HCT116 (cell line): ENCODE results near the gene RPL35A. TPM values are rescaled to one million over a fixed set of nuclear protein-coding genes. Genes with fewer than 3 reads are reported as not detected.

ENCODE experiments used
- ATAC-seq: fragments of 200-7000 bp; cut with Tn5 transposase; 2 replicates; pipeline ENCODE4 v1.9.1; 2020; ENCODE audit warnings: mild to moderate bottlenecking, moderate library complexity
- BruUV-seq: library from RNA; stranded (reverse); fragments of 400-500 nt; replicated peaks from 2 replicates; lab custom pipeline; 2021; lab: Mats Ljungman, UMichigan
- CTCF ChIA-PET: fragments of 300-600 bp; sonication (Branson Sonifier 250); formaldehyde crosslinking; loops from one replicate; lab custom pipeline; 2021; ENCODE audit warnings: antibody characterized with exemption; lab: Charles Lee
- POLR2A ChIA-PET: fragments of 300-600, 350-600 bp; sonication (Branson Sonifier 250); formaldehyde crosslinking; loops from one replicate; lab custom pipeline; 2021; ENCODE audit warnings: antibody characterized with exemption; lab: Charles Lee
- RAD21 ChIA-PET, 2 experiments: fragments of 300-600 bp; sonication (Branson Sonifier 250); formaldehyde crosslinking; loops; one replicate each; lab custom pipeline; 2023; ENCODE audit warnings: low total read pairs in 2 of 2; ENCODE audit not compliant: uncharacterized antibody in 2 of 2, unreplicated experiment in 2 of 2, low non-redundant PET in 1 of 2; lab: Charles Lee
- DNase-seq: peaks from one replicate; pipeline ENCODE4 v3.0.0-alpha.2; 2010; ENCODE audit warnings: low read depth, low spot score
- H2AFZ ChIP-seq: fragments of 200-600 bp; shearing (Covaris generic), sonication (generic); 2 replicates; pipeline ENCODE4 v1.6.1; 2017; ENCODE audit warnings: low read depth, mixed run types, mixed read lengths, antibody characterized with exemption, low read length; ENCODE audit not compliant: poor library complexity, severe bottlenecking
- H3K27ac ChIP-seq: 2 replicates; pipeline ENCODE4 v1.5.1; 2012; ENCODE audit warnings: low read depth, low read length
- H3K27me3 ChIP-seq: fragments of 200-600 bp; sonication (generic); 2 replicates; pipeline ENCODE4 v1.6.1; 2016; ENCODE audit warnings: mixed run types, low read length, mixed read lengths; ENCODE audit not compliant: insufficient read depth
- H3K36me3 ChIP-seq, 2 experiments: fragments of 200-500 bp in 1 of 2; fragments of 200-600 bp in 1 of 2; sonication (Bioruptor generic) in 1 of 2; sonication (generic) in 1 of 2; 2 replicates each; pipeline versions ENCODE4 v1.5.1 to v1.6.1; 2014 to 2016; ENCODE audit warnings: low read length in 2 of 2, inconsistent platforms in 1 of 2, mixed read lengths in 1 of 2, mixed run types in 1 of 2; ENCODE audit not compliant: insufficient read depth in 2 of 2, control insufficient read depth in 1 of 2
- H3K4me1 ChIP-seq, 2 experiments: fragments of 200-600 bp in 1 of 2; sonication (generic) in 1 of 2; 2 replicates each; pipeline versions ENCODE4 v1.5.1 to v1.6.1; 2012 to 2017; ENCODE audit warnings: low read length in 2 of 2, inconsistent platforms in 1 of 2, mild to moderate bottlenecking in 1 of 2, mixed read lengths in 1 of 2, mixed run types in 1 of 2, moderate library complexity in 1 of 2; ENCODE audit not compliant: insufficient read depth in 2 of 2, control insufficient read depth in 1 of 2
- H3K4me2 ChIP-seq: fragments of 200-600 bp; sonication (generic); 2 replicates; pipeline ENCODE4 v1.6.1; 2017; ENCODE audit warnings: mixed run types, low read length, mixed read lengths
- H3K4me3 ChIP-seq, 2 experiments: fragments of 200-600 bp in 1 of 2; sonication (generic) in 1 of 2; replicated peaks in 1 of 2; 2 replicates each; pipeline ENCODE4 v1.5.1; 2011 to 2016; ENCODE audit warnings: low read length in 2 of 2, control low read depth in 1 of 2, low read depth in 1 of 2, mild to moderate bottlenecking in 1 of 2, mixed read lengths in 1 of 2, mixed run types in 1 of 2
- H3K79me2 ChIP-seq: fragments of 200-600 bp; sonication (generic); 2 replicates; pipeline ENCODE4 v1.6.1; 2017; ENCODE audit warnings: mild to moderate bottlenecking, mixed run types, low read length, moderate library complexity, mixed read lengths; ENCODE audit not compliant: insufficient read depth
- H3K9ac ChIP-seq: fragments of 200-600 bp; sonication (generic); 2 replicates; pipeline ENCODE4 v1.6.1; 2016; ENCODE audit warnings: low read length, mixed read lengths
- H3K9me2 ChIP-seq: fragments of 200-600 bp; sonication (generic), shearing (Covaris generic); 2 replicates; pipeline ENCODE4 v1.6.1; 2017; ENCODE audit warnings: mixed run types, mild to moderate bottlenecking, moderate library complexity; ENCODE audit not compliant: insufficient read depth
- H3K9me3 ChIP-seq, 2 experiments: fragments of 200-500 bp in 1 of 2; fragments of 200-600 bp in 1 of 2; sonication (Bioruptor generic) in 1 of 2; sonication (generic) in 1 of 2; 2 replicates each; pipeline ENCODE4 v1.6.1; 2014 to 2017; ENCODE audit warnings: low read length in 2 of 2, mixed read lengths in 2 of 2, inconsistent platforms in 1 of 2, low read depth in 1 of 2, mild to moderate bottlenecking in 1 of 2, mixed run types in 1 of 2, moderate library complexity in 1 of 2; ENCODE audit not compliant: control insufficient read depth in 1 of 2, insufficient read depth in 1 of 2
- H4K20me1 ChIP-seq: fragments of 200-600 bp; sonication (generic), shearing (Covaris generic); 2 replicates; pipeline ENCODE4 v1.6.1; 2017; ENCODE audit warnings: mixed run types, mild to moderate bottlenecking, moderate library complexity; ENCODE audit not compliant: insufficient read depth
- ATF3 ChIP-seq: IDR thresholded peaks from 2 replicates; pipeline ENCODE4 v1.6.1; 2012
- CBX3 ChIP-seq: IDR thresholded peaks from 2 replicates; pipeline ENCODE4 v1.6.1; 2012; ENCODE audit warnings: low read depth
- CEBPB ChIP-seq: IDR thresholded peaks from 2 replicates; pipeline ENCODE4 v1.6.1; 2012; ENCODE audit warnings: low read depth
- ELF1 ChIP-seq: IDR thresholded peaks from 2 replicates; pipeline ENCODE4 v1.6.1; 2012; ENCODE audit warnings: low read depth, borderline replicate concordance
- EZH2 ChIP-seq: fragments of 200-600 bp; sonication (generic); IDR thresholded peaks from 2 replicates; pipeline ENCODE4 v1.6.1; 2017; ENCODE audit warnings: antibody characterized with exemption, mixed run types
- MAX ChIP-seq: IDR thresholded peaks from 2 replicates; pipeline ENCODE4 v1.6.1; 2012
- POLR2A ChIP-seq: IDR thresholded peaks from 2 replicates; pipeline ENCODE4 v1.7.0; 2011; ENCODE audit warnings: borderline replicate concordance; ENCODE audit not compliant: insufficient read depth, insufficient read length; ENCODE audit errors: extremely low read depth
- POLR2AphosphoS5 ChIP-seq: IDR thresholded peaks from 2 replicates; pipeline ENCODE4 v1.6.1; 2011; ENCODE audit warnings: mild to moderate bottlenecking, low read depth, low read length, moderate library complexity
- RAD21 ChIP-seq: IDR thresholded peaks from 2 replicates; pipeline ENCODE4 v1.6.1; 2012; ENCODE audit warnings: low read depth, mild to moderate bottlenecking
- REST ChIP-seq: IDR thresholded peaks from 2 replicates; pipeline ENCODE4 v1.6.1; 2012; ENCODE audit warnings: low read depth
- SIN3A ChIP-seq: IDR thresholded peaks from 2 replicates; pipeline ENCODE4 v1.6.1; 2012; ENCODE audit warnings: low read depth
- SP1 ChIP-seq: IDR thresholded peaks from 2 replicates; pipeline ENCODE4 v1.6.1; 2012; ENCODE audit warnings: low read depth
- SRF ChIP-seq: IDR thresholded peaks from 2 replicates; pipeline ENCODE4 v1.6.1; 2012; ENCODE audit warnings: low read depth
- TCF7L2 ChIP-seq: IDR thresholded peaks from 2 replicates; pipeline ENCODE4 v1.7.0; 2011; ENCODE audit warnings: borderline replicate concordance, inconsistent platforms; ENCODE audit not compliant: insufficient read depth, insufficient read length; ENCODE audit errors: extremely low read depth
- ZBTB33 ChIP-seq: IDR thresholded peaks from 2 replicates; pipeline ENCODE4 v1.6.1; 2011; ENCODE audit warnings: mild to moderate bottlenecking, low read length, moderate library complexity; ENCODE audit not compliant: insufficient replicate concordance; ENCODE audit errors: extremely low read depth
- ZFX ChIP-seq: fragments of 450-650 bp; IDR thresholded peaks from 2 replicates; pipeline ENCODE4 v1.6.1; 2017
- ZNF274 ChIP-seq: fragments of 200-500 bp; sonication (Bioruptor generic); IDR thresholded peaks from 2 replicates; pipeline ENCODE4 v1.6.1; 2014; ENCODE audit warnings: mild to moderate bottlenecking, low read depth, low read length, inconsistent platforms
- intact Hi-C: fragments of 100-400 bp; cut with micrococcal nuclease; formaldehyde crosslinking; loops from 2 replicates; pipeline ENCODE4 v1.10.0; 2022
- total RNA-seq: library from RNA; stranded (reverse); gene quantifications from one replicate; pipeline ENCODE4 v1.2.1, GENCODE V29; 2021; ENCODE audit not compliant: unreplicated experiment

The RPL35A gene
- total RNA-seq, 1 experiment from 2014 or later: 1,465 TPM

- Histone ChIP-seq H3K9me2 (no peaks in the 10 kb centered on the region), H3K4me3 (no peak overlapping the region), H3K9me3 (no peaks in the 10 kb centered on the region), H3K79me2 (no peaks in the 10 kb centered on the region), H4K20me1 (no peaks in the 10 kb centered on the region), H3K36me3 (no peaks in the 10 kb centered on the region), H3K9ac (no peak overlapping the region), H3K4me2 (no peak overlapping the region), H3K27me3 (no peaks in the 10 kb centered on the region), H3K4me1 (peaks cover 0 to 12% of the 10 kb centered on the region in 2 experiments; a peak in 3 of 4 replicates), H3K27ac (no peak overlapping the region), H2AFZ (no peak overlapping the region)
- POLR2A ChIA-PET: no interaction called here
- ATAC-seq (no peak), DNase-seq (no peak)
- CTCF ChIA-PET: no interaction called here
- no TSS peak for BruUV-seq
- intact Hi-C loops: no loop called here
- RAD21 ChIA-PET: no interaction called here
- TF ChIP-seq ZNF274 (no peak), RAD21 (no peak), CEBPB (no peak), SRF (no peak), POLR2A (no peak), ATF3 (no peak), ELF1 (no peak), ZBTB33 (no peak), POLR2AphosphoS5 (no peak), REST (no peak), TCF7L2 (no peak), EZH2 (no peak), MAX (no peak), SP1 (no peak), ZFX (no peak), SIN3A (no peak), CBX3 (no peak)
Observed at GRCh38 chr3:197901626-197902025, 48.4 kb upstream of the RPL35A start.
